Activated B cell treated with CpG ODN at 0.5 μM for 24 hours (primary cell): ENCODE results near the gene DBH. TPM values are rescaled to one million over a fixed set of nuclear protein-coding genes. Genes with fewer than 3 reads are reported as not detected.

Experiments used
- ATAC-seq: fragments of 200-7000 bp; cut with Tn5 transposase; one replicate; pipeline ENCODE4 v1.10.0; 2021; ENCODE audit warnings: low read depth, mild to moderate bottlenecking, moderate library complexity
- CTCF ChIA-PET: fragments of 350-600 bp; sonication (Branson Sonifier 250); formaldehyde crosslinking; loops from one replicate; lab custom pipeline; 2021; ENCODE audit warnings: antibody characterized with exemption; lab: Charles Lee
- POLR2A ChIA-PET: fragments of 350-600 bp; sonication (Branson Sonifier 250); formaldehyde crosslinking; loops from one replicate; lab custom pipeline; 2021; ENCODE audit warnings: antibody characterized with exemption; lab: Charles Lee
- DNase-seq: peaks from one replicate; pipeline ENCODE4 v3.0.0; 2022
- H3K27ac Mint-ChIP-seq: one replicate; pipeline ENCODE4 v1.8.0; 2020; ENCODE audit warnings: mixed read lengths
- H3K27me3 Mint-ChIP-seq: one replicate; pipeline ENCODE4 v1.8.0; 2021; ENCODE audit warnings: mixed read lengths
- H3K36me3 Mint-ChIP-seq: one replicate; pipeline ENCODE4 v1.8.0; 2021; ENCODE audit warnings: low read depth, mixed read lengths
- H3K4me1 Mint-ChIP-seq: one replicate; pipeline ENCODE4 v1.8.0; 2021; ENCODE audit warnings: mixed read lengths
- H3K4me3 Mint-ChIP-seq: one replicate; pipeline ENCODE4 v1.8.0; 2020; ENCODE audit warnings: mild to moderate bottlenecking, mixed read lengths
- H3K9me3 Mint-ChIP-seq: one replicate; pipeline ENCODE4 v1.8.0; 2020; ENCODE audit warnings: mixed read lengths
- CTCF ChIP-seq: fragments of 200-600 bp; IDR thresholded peaks from one replicate; pipeline ENCODE4 v1.8.0; 2022; ENCODE audit warnings: antibody characterized with exemption, mild to moderate bottlenecking
- intact Hi-C: fragments of 100-400 bp; cut with micrococcal nuclease; formaldehyde crosslinking; loops from one replicate; pipeline ENCODE4 v1.15.1; 2024
- total RNA-seq: library from RNA; stranded (reverse); gene quantifications from 2 replicates; pipeline ENCODE4 v1.2.3, GENCODE V29; 2022

DBH gene
- total RNA-seq, 1 donor from 2014 or later = not detected

- Mint-ChIP-seq H3K9me3 (no peaks in the 10 kb centered on the region), H3K36me3 (no peaks in the 10 kb centered on the region), H3K27me3 (peaks cover 3% of the 10 kb centered on the region), H3K27ac (no peak overlapping the region), H3K4me3 (no peak overlapping the region), H3K4me1 (peaks cover 7% of the 10 kb centered on the region)
- no peak for TF ChIP-seq CTCF
- DNase-seq = no peak
- ChIA-PET CTCF (no interaction called here), POLR2A (no interaction called here)
- intact Hi-C loops = no loop called here
- no peak for ATAC-seq
These were observed 48.2 kb downstream of the DBH start for GRCh38 chr9:133684121-133684935.

DNA sequence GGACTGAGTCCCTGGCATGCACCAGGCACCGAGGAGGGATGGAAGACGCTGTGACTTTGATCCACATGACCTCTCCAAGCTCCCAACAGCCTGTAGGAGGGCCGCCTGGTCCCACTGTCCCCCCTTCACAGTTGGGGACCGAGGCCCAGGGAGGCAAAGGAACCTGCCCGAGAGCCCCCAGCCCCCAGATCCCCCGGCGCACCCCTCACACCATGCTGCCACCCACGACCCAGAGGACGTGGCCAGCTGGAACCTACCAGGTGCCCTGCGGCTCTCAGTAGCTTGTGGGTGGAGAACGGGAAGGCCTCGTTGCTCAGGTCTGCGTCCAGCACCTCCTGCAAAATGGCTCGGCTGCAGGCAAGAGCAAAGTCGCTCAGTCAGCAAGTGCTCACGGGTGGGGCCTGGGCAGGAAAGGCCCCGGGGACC is 48.8 kb downstream of the DBH start:
- Mint-ChIP-seq H3K9me3 (no peaks in the 10 kb centered on the region), H3K27ac (no peak overlapping the region), H3K36me3 (no peaks in the 10 kb centered on the region), H3K4me1 (peaks cover 7% of the 10 kb centered on the region), H3K27me3 (peaks cover 3% of the 10 kb centered on the region), H3K4me3 (no peak overlapping the region)
- no peak for TF ChIP-seq CTCF
- DNase-seq = no peak
- POLR2A ChIA-PET = no interaction called here
- CTCF ChIA-PET = no interaction called here
- ATAC-seq = no peak
- intact Hi-C loops = no loop called here

GRCh38 chr9:133685653-133686609 is 49.8 kb downstream of the DBH start:
- ChIA-PET CTCF (no interaction called here), POLR2A (no interaction called here)
- no peak for TF ChIP-seq CTCF
- no peaks in the 10 kb centered on the region for H3K9me3 Mint-ChIP-seq
- intact Hi-C loops = no loop called here
- H3K36me3 Mint-ChIP-seq = no peaks in the 10 kb centered on the region
- ATAC-seq = no peak
- H3K4me3 Mint-ChIP-seq = no peak overlapping the region
- peaks cover 3% of the 10 kb centered on the region for H3K27me3 Mint-ChIP-seq
- H3K27ac Mint-ChIP-seq = no peak overlapping the region
- DNase-seq = no peak
- H3K4me1 Mint-ChIP-seq = peaks cover 7% of the 10 kb centered on the region

- ChIA-PET POLR2A (no interaction called here), CTCF (no interaction called here)
- no peak for TF ChIP-seq CTCF
- DNase-seq (no peak), ATAC-seq (no peak)
- Mint-ChIP-seq H3K4me3 (no peak overlapping the region), H3K4me1 (peaks cover 7% of the 10 kb centered on the region), H3K36me3 (no peaks in the 10 kb centered on the region), H3K27me3 (peaks cover 3% of the 10 kb centered on the region), H3K27ac (no peak overlapping the region), H3K9me3 (no peaks in the 10 kb centered on the region)
- intact Hi-C loops = no loop called here
These were observed 50.7 kb downstream of the DBH start for GRCh38 chr9:133686642-133687575.
